Smooth muscle cell (in vitro differentiated cells): ENCODE results near the gene BDP1. TPM values are rescaled to one million over a fixed set of nuclear protein-coding genes. Genes with fewer than 3 reads are reported as not detected.
"Not testable (repeated sequence)": the region's sequence is repeated elsewhere in the genome, so short reads cannot be mapped to it uniquely, and the experiment has no call there.

Experiments
- DNase-seq: peaks from one replicate; lab custom pipeline; 2025; ENCODE audit not compliant: unreplicated experiment; lab: John Stamatoyannopoulos, UW
- H2AFZ ChIP-seq: fragments of 200-600 bp; sonication (generic); 2 replicates; pipeline ENCODE4 v1.6.0; 2016; ENCODE audit warnings: antibody characterized with exemption, low read depth, mild to moderate bottlenecking
- H3F3A ChIP-seq: fragments of 200-600 bp; sonication (generic); 2 replicates; pipeline ENCODE4 v1.6.0; 2017; ENCODE audit warnings: antibody characterized with exemption, low read depth
- H3K27ac ChIP-seq: fragments of 200-600 bp; sonication (generic); 2 replicates; pipeline ENCODE4 v1.5.1; 2016; ENCODE audit warnings: low read depth, mild to moderate bottlenecking
- H3K27me3 ChIP-seq: fragments of 200-600 bp; sonication (generic); 2 replicates; pipeline ENCODE4 v1.6.1; 2016; ENCODE audit warnings: low read depth, mild to moderate bottlenecking
- H3K36me3 ChIP-seq: fragments of 200-600 bp; sonication (generic); 2 replicates; pipeline ENCODE4 v1.5.1; 2016; ENCODE audit warnings: low read depth
- H3K4me1 ChIP-seq: fragments of 200-600 bp; sonication (generic); 2 replicates; pipeline ENCODE4 v1.5.1; 2016; ENCODE audit warnings: low read depth
- H3K4me2 ChIP-seq: fragments of 200-600 bp; sonication (generic); 2 replicates; pipeline ENCODE4 v1.6.0; 2016; ENCODE audit warnings: mild to moderate bottlenecking
- H3K4me3 ChIP-seq: fragments of 200-600 bp; sonication (generic); 2 replicates; pipeline ENCODE4 v1.5.1; 2016; ENCODE audit warnings: mild to moderate bottlenecking
- H3K79me2 ChIP-seq: fragments of 200-600 bp; sonication (generic); 2 replicates; pipeline ENCODE4 v1.6.0; 2016; ENCODE audit warnings: low read depth, mild to moderate bottlenecking
- H3K9ac ChIP-seq: fragments of 200-600 bp; sonication (generic); 2 replicates; pipeline ENCODE4 v1.6.0; 2016; ENCODE audit warnings: low read depth
- H3K9me3 ChIP-seq: fragments of 200-600 bp; sonication (generic); replicated peaks from 2 replicates; pipeline ENCODE4 v1.5.1; 2016; ENCODE audit warnings: low read depth
- H4K20me1 ChIP-seq: fragments of 200-600 bp; sonication (generic); 2 replicates; pipeline ENCODE4 v1.6.0; 2016; ENCODE audit warnings: low read depth
- WGBS: methylation state at CpG from one replicate; pipeline ENCODE4 v1.1.7; 2016; ENCODE audit warnings: low lambda C conversion rate; 5-methylcytosine and 5-hydroxymethylcytosine counted together
- polyA plus RNA-seq: library from polyadenylated mRNA; unstranded; fragments of >200 nt; fragmentation: Nextera tagmentation; extraction: Ambion mirVana; gene quantifications from 2 replicates; pipeline ENCODE4 v1.2.1, GENCODE V29; 2016
- total RNA-seq: library from RNA; depleted of rRNA; stranded (reverse); fragments of >200 nt; gene quantifications from 2 replicates; pipeline ENCODE4 v1.2.3, GENCODE V29; 2014

The BDP1 gene
- total and polyA plus RNA-seq, 2 experiments from 2014 or later, result 13.5 to 32.8 TPM

GRCh38 chr5:71426686-71427474 lies 28.6 kb upstream of the BDP1 start:
- not testable (repeated sequence) for H3K4me3 ChIP-seq, H3K9ac ChIP-seq, H3K9me3 ChIP-seq, DNase-seq, H3F3A ChIP-seq, H4K20me1 ChIP-seq, H2AFZ ChIP-seq, H3K79me2 ChIP-seq, H3K4me2 ChIP-seq, H3K27me3 ChIP-seq, H3K27ac ChIP-seq, H3K36me3 ChIP-seq, H3K4me1 ChIP-seq
- 21% methylated on average over 1 of the region's 2 CpGs for WGBS

- not testable (repeated sequence) for H3K9me3 ChIP-seq, H3K36me3 ChIP-seq, H3F3A ChIP-seq, H3K9ac ChIP-seq, H3K4me1 ChIP-seq, H3K79me2 ChIP-seq, H4K20me1 ChIP-seq, H3K27me3 ChIP-seq, H3K4me3 ChIP-seq, H3K4me2 ChIP-seq, H2AFZ ChIP-seq, DNase-seq, H3K27ac ChIP-seq
- 86% methylated on average over 3 of the region's 3 CpGs for whole genome bisulfite sequencing
Measured at GRCh38 chr5:71432410-71432809, 23.0 kb upstream of the BDP1 start.

GRCh38 chr5:71434825-71435224 lies 20.6 kb upstream of the BDP1 start:
- H3K27me3 ChIP-seq, H3K4me1 ChIP-seq, H3K36me3 ChIP-seq, H3K4me3 ChIP-seq, H3K9me3 ChIP-seq, H3K4me2 ChIP-seq, H4K20me1 ChIP-seq, H3K9ac ChIP-seq, H3K27ac ChIP-seq, H3K79me2 ChIP-seq, H3F3A ChIP-seq, DNase-seq, H2AFZ ChIP-seq: not testable (repeated sequence)
- 69% methylated on average over 3 of the region's 3 CpGs for WGBS

- not testable (repeated sequence) for H3K4me3 ChIP-seq, H3K27ac ChIP-seq, DNase-seq, H2AFZ ChIP-seq, H3K9ac ChIP-seq, H4K20me1 ChIP-seq, H3K36me3 ChIP-seq, H3K4me1 ChIP-seq, H3K9me3 ChIP-seq, H3F3A ChIP-seq, H3K4me2 ChIP-seq, H3K27me3 ChIP-seq, H3K79me2 ChIP-seq
- WGBS, result 97% methylated on average over 1 of the region's 1 CpG
Measured at GRCh38 chr5:71441564-71441963, 13.9 kb upstream of the BDP1 start.

- WGBS, result 80% methylated on average over 4 of the region's 4 CpGs
- H3K27ac ChIP-seq, H3K4me1 ChIP-seq, H4K20me1 ChIP-seq, H3K9me3 ChIP-seq, H3K36me3 ChIP-seq, H3K9ac ChIP-seq, DNase-seq, H3K79me2 ChIP-seq, H3F3A ChIP-seq, H3K4me3 ChIP-seq, H3K27me3 ChIP-seq, H2AFZ ChIP-seq, H3K4me2 ChIP-seq: not testable (repeated sequence)
Measured at GRCh38 chr5:71443891-71444290, 11.6 kb upstream of the BDP1 start.

GRCh38 chr5:71445015-71445414 lies 10.4 kb upstream of the BDP1 start:
- Histone ChIP-seq H3K27me3 (peaks cover 12% of the 10 kb centered on the region), H3K4me3 (peak overlapping the region; percentile 13), H3K4me2 (peak overlapping the region; percentile 78)
- 82% methylated on average over 1 of the region's 1 CpG for WGBS
- DNase-seq, H2AFZ ChIP-seq, H3K36me3 ChIP-seq, H3K79me2 ChIP-seq, H4K20me1 ChIP-seq, H3F3A ChIP-seq, H3K9me3 ChIP-seq, H3K27ac ChIP-seq, H3K9ac ChIP-seq, H3K4me1 ChIP-seq: not testable (repeated sequence)

GRCh38 chr5:71445523-71446152 lies 9.8 kb upstream of the BDP1 start:
- not testable (repeated sequence) for H4K20me1 ChIP-seq, DNase-seq, H3K4me1 ChIP-seq, H3K36me3 ChIP-seq, H3K79me2 ChIP-seq, H3K9ac ChIP-seq, H3F3A ChIP-seq, H3K27ac ChIP-seq, H3K9me3 ChIP-seq
- H3K27me3 ChIP-seq, result peaks cover 18% of the 10 kb centered on the region
- 7% methylated on average over 19 of the region's 20 CpGs for WGBS
- peak overlapping the region; percentile 87 for H2AFZ ChIP-seq
- H3K4me2 ChIP-seq, result peak overlapping the region; percentile 78
- peak overlapping the region; percentile 38 for H3K4me3 ChIP-seq

GRCh38 chr5:71446540-71447216 lies 8.8 kb upstream of the BDP1 start:
- not testable (repeated sequence) for H3K36me3 ChIP-seq, DNase-seq

More at GRCh38 chr5:71446540-71447216, 8.8 kb upstream of the BDP1 start:
- H3K4me2 ChIP-seq, result peak overlapping the region; percentile 78
- H3K9me3 ChIP-seq, H4K20me1 ChIP-seq, H3K4me1 ChIP-seq, H2AFZ ChIP-seq, H3K27ac ChIP-seq, H3K9ac ChIP-seq, H3K79me2 ChIP-seq, H3F3A ChIP-seq: not testable (repeated sequence)
- H3K27me3 ChIP-seq, result peaks cover 20% of the 10 kb centered on the region
- H3K4me3 ChIP-seq, result peak overlapping the region; percentile 38
- WGBS, result 45% methylated on average over 12 of the region's 13 CpGs
